HG03457 (cell line): Measurements from ENCODE around the gene LEFTY1.
"Not testable (repeated sequence)": the region's sequence is repeated elsewhere in the genome, so short reads cannot be mapped to it uniquely, and the experiment has no call there.

ENCODE experiments used
- ATAC-seq: cut with Tn5 transposase; IDR thresholded peaks from one replicate; pipeline ENCODE4 v1.9.1; 2021; ENCODE audit warnings: moderate number of reproducible peaks; ENCODE audit not compliant: unreplicated experiment

LEFTY1 gene

GRCh38 chr1:225889743-225890142 lies 797 bp upstream of the LEFTY1 start:
- no peak for ATAC-seq

DNA sequence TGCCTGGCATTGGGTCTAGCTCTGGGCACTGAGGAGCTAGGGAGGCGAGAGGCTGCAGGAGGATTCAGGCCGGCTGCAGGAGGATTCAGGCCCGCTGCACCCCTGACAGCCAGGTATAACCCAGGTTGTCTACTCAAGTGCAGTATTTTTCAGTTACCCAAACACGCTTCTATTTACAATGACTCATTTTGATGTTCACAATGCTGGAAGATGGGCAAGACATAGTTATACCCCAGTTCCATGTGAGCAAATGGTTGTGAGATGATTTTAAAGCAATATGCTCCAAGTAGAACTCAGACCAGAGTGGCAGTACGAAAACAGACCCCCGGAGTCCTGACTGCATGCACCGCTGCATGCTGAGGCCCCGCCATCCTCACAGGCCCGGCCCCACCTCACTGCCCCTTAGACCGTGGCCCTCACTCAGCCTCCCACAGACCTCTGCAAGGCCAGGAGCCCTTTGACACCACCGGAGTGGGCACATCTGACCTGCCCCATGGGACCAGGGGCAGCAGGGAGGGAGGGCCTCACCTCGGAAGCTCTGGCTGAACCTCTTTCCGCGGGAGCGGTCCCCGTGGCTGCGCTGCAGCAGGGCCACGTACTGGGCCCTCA lies 553 bp downstream of the LEFTY1 start:
- ATAC-seq = no peak

DNA sequence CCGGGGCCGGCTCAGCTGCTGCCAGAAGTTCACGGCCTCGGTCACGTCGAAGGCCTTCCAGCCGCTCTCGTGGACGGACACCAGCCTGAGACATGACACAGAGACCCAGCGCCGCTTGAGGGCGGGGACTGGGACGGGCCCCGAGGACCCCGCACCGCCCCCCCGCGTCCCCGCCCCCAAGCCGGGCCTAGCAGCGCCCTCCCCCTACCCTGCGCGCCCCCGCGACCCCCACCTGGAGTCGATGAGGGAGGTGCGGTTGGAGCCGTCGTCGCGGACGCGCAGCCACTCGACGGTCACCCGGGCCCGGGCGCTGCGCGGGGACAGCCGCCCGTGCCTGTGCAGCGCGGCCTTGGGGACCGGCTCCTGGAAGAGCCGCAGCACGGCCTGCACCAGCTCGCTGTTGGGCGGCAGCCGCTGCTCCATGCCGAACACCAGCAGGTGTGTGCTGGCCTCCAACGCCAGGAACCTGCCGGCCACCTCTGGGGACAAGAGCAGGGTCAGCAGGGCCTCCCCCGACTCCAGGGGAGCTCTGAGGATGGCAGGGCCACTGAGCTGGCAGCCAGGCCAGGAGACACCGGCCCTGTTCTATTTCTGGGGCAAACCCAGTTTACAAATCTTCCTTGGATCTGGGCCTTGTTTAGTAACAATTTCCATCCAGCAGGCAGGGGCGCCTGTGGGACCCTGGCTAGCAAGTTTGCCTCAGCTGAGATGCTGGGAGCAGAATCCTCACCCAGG lies 1.2 kb downstream of the LEFTY1 start:
- not testable (repeated sequence) for ATAC-seq

DNA sequence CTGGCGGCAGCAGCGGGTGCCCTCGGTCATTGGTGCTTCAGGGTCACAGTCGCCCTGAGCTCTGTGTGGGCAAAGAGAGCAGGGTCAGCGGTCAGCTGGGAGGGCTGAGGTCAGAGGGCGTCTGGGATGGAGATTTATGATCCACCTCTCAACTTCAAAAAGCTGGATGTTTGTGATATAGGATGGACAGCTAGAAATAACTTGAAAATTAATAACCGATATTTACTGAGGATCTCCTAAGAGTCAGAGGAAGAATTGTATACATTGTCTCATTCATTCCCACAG lies 2.0 kb downstream of the LEFTY1 start:
- no peak for ATAC-seq

DNA sequence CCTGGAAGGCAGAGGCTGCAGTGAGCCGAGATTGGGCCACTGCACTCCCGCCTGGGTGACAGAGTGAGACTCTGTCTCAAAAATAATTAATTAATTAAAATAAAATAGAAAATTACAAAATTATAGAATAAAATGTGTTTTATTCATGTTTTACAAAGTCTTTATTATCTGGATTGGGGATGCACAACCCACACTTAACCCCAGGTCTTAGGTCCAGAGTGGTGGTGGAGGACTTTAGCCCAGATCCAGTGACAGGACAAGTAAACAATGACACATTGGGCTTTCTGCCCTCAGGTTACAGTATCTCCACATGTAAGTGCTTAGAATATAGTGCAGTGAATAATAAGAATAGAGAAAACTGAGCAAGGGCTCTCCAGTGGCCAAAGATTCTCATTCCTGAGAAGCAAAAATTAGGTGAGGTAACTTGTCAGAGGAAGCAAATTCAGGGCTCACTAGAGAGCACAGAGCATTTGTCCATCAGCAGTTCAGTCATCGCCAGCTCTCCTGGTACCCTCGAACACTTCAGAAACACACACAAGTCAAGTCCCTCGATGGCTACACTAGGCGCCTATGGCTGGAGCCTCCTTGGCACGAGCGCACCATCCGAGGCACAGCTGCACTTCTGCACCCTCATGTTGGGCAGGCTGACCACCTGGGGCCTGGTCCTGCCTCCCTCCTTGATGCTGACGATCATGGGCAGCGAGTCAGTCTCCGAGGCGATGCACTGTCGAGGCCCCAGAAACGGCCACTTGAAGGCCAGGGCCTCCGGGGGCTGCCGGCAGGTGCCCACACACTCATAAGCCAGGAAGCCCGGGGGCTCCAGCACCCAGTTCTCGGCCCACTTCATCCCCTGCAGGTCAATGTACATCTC lies 2.6 kb downstream of the LEFTY1 start:
- no peak for ATAC-seq

- no peak for ATAC-seq
These were observed 3.6 kb downstream of the LEFTY1 start for GRCh38 chr1:225885336-225885735.

GRCh38 chr1:225883616-225884265 lies 5.2 kb downstream of the LEFTY1 start:
- ATAC-seq = no peak

DNA sequence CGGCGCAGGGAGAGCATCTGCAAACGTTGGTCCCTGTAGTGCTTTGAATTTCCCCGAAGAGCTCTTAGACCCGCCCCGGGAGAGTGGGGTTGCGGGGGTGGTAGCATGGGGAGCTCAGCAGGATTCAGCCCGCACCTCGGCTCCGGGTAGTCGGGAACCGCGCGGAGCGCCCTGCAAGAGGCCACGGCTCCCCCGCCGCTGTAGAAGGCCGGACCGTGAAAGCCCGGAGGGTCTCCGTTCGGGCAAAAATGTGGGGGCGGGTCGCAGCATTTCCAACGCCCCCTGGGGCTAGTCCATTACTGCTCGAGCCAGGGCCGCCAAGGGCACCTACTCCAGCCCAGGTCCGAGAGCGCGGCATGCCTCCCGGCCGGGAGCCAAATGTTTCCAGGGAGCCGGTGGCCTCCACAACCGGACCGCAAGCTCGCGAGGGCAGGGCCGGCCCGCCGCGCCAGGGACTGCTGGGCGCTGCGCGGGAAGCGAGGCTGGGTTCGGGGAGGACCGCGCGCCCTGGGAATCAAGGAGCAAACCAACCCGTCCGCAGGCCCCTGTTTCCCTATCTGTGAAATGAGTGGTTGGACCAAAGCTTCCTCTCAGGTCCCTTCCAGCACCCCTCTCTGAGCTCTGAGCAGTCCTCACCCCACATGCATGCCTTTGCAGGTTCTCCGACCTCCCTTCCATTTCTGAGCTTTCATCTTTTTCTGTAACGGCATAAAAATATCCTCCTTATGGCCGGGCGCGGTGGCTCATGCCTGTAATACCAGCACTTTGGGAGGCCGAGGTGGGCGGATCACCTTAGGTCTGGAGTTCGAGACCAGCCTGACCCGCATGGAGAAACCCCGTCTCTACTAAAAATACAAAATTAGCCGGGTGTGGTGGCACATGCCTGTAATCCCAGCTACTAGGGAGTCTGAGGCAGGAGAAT lies 6.0 kb downstream of the LEFTY1 start:
- ATAC-seq = peak; percentile 12

DNA sequence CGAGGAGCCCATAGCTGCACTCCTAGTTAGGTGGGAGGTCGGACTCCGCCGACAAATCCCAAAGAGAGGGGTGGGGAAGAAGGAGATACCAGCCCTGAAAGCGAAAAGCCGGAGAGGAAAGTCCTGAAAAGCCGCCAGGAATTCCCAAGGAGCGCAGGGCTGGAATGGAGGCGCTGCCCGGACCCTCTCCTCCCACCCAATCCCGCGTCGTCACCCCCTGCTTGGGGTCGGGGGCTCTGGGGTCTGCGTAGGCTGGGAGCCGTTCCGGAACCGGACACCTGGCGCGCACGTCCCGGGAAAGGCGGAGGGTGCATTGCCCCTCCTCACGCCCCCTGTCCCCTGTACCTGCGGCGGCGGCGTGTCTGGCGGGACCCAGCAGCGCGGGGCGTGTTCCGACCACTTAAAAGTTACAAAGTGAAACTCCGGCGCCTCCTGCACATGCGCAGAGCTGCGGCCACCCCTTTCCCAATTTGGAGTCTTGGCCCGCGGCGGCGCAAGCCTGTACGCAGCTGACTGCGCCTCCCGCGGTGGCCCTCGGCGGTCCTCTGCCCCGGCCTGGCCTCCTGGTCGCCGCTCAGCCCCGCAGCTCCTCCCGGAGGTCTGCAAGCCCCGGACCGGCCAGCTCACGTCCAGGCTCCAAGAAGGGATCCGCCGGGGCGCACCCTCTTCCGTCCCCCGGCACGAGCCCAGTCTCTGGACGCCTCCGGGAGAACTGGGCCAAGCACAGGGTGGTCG lies 6.8 kb downstream of the LEFTY1 start, which contains the start of gene TMEM63A:
Gene TMEM63A, minus strand, starts transcription at position 422 of the 735 bp plus-strand sequence. CDS start 4,800 bp downstream, outside the sequence.
- ATAC-seq = peak; percentile 53

DNA sequence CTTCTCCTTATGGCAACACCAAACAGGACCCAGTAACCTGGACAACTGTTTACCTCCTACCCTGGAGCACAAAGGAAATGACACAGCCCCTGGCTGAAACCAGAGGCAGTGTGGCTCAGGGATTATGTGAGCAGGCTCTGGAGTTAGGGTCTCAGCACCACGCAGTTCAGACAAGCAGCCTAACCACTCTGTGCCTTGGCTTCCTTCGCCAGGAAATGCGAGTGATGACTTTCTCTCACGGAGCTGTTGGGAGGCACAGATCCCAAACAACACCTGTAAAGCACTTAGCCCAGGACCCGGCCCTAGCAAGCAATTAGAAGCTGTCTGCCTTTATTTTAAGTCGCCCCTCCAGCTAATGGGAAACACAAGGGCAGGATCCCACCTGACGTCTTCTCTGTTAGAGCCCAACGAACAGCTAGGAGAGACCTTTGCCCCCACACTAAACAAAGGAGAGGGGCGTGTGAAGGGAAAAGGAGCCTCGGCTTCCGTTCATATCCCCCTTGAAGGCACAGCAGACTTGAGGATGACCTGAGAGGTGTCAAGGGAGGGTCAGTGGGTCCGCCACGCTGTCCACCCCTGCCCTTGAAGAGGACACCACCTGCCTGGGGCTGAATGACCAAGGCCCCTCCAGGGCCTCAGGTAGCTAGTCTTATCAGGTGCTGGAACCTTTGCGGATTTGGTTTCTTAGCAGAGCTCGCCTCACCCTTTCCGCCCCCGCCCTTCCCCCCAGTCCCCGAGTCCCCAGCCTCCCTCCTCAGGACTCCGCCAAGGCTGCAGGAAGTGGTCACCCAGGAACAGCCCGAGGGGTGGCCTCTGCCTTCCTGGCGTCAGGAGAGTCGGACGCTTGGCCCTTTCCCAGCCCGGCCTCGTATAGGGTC lies 7.6 kb downstream of the LEFTY1 start:
- ATAC-seq = no peak

DNA sequence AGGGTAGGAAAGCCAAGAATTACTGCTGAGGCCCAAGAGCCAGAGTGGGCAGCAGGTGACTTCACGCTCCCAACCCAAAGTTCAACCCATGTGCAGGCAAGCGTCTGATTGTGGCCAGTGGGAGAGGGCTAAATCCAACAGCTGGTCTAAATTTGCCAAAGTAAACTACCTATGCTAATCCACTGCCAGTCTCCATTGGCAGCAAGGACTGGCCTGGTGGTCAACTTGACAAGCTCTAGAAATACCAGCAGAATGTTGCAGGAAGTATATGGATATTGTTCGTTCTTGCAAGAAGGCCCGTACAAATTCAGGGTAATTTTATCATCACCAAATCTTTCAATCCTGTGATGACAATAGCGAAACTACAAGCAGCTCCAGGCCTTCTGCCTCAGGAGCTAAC lies 8.3 kb downstream of the LEFTY1 start:
- ATAC-seq = no peak

- ATAC-seq = no peak
These were observed 8.7 kb downstream of the LEFTY1 start for GRCh38 chr1:225880222-225880588.

DNA sequence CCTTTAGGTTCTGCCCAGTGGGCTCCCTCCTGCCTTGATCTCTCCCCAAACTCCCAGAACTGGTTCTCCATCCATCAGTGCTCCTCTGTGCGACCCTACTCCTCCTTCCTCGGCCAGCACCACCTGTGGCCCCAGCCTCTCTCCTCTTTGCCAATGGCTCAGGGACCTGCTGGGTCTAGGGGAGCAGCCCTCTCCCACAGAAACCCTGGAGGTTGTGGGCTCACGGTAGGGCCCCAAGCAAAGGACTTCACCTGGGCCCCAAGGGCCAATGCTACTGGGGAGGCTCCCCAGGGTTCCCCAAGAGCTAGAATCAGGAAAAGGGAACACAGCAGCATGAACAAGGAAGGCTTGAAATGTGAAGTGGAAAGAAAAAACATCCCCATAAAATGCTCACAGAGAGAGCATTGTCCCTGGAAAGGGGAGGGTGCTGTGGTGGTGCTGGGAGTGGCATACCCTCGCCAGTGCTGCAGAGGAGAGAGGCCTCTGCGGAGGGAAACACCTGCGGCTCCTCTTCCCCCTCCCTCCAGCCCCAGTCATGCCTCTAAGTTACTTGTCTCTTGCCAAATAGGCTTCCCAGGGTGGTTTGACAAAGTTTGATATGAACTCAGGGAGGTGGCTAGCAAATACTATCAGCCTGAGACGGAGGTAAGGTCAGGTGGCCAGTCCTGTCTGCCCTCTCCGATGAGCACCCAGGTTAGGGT lies 9.3 kb downstream of the LEFTY1 start:
- ATAC-seq = no peak

- ATAC-seq = no peak
These were observed 10.7 kb downstream of the LEFTY1 start for GRCh38 chr1:225878282-225878681.

DNA sequence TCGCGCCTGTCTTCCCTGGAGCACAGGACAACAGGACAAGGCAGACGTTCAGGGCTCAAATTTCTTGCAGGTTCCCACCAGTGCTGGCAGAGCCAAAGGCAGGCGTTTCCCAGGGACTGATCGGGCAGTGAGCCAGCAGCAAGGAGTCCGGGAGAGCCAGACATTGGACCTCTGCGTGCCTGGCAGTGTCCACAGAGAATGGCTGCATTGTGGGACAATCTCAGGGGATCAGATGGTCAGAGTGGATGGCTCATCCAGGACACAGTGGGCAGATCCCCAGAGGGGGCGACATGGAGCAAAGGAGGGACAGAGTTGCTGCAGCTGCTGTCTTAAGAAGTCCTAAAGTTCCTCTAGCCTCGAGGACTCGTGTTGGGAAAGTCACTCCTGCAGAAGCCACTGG lies 11.4 kb downstream of the LEFTY1 start:
- ATAC-seq = no peak

GRCh38 chr1:225876900-225877510 lies 11.9 kb downstream of the LEFTY1 start:
- no peak for ATAC-seq

DNA sequence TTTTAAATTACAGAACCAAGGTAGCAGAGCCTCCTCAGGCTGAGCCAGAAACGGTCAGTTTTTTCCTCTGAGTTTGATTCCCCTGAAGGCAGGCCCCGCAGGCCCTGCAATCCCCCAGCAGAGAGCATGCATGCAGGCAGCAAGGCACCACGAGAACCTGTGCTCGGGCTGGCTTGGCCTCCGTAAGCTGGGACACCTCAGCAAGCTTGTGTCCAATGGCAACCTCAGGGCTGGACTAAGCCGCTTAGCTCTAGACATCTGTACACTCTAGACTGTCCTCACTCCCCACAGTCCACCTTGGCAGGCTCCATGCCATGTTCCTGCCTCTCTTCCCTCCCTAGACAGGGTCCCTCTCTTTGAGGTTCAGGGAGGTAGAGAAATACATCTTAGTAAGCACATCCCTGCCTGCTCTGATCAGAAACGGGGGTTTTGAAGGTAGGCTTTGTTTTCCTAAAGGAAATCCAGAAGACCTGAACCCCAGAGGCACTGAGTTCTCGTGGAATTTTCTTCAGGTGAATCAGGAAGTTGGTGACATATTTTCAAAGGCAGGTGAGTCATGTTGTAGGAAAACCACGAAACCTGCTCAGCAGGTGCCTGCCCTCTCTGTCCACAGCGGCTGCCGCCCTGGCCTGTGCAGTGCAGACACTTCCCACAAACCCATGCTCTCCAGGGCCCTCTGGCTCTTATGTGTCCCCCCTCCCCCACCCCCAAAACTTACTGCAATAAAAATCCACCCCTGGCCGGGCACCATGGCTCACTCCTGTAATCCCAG lies 13.7 kb downstream of the LEFTY1 start:
- ATAC-seq = no peak
